H9 (cell line): Measurements from ENCODE around the gene SPX. TPM values are rescaled to one million over a fixed set of nuclear protein-coding genes. Genes with fewer than 3 reads are reported as not detected.

Experiments used
- DNase-seq: peaks from one replicate; pipeline ENCODE4 v3.0.0-alpha.2; 2017
- H2AFZ ChIP-seq: one replicate; pipeline ENCODE4 v1.6.1; 2013; ENCODE audit warnings: mild to moderate bottlenecking, low read length, control low read depth, moderate library complexity
- H2AK5ac ChIP-seq: 2 replicates; pipeline ENCODE4 v1.6.1; 2013; ENCODE audit warnings: low read length, control low read depth, mixed read lengths; ENCODE audit not compliant: insufficient read length
- H2BK120ac ChIP-seq: one replicate; pipeline ENCODE4 v1.6.1; 2013; ENCODE audit warnings: low read depth, mild to moderate bottlenecking, low read length, control low read depth, inconsistent platforms; ENCODE audit not compliant: poor library complexity, severe bottlenecking
- H2BK12ac ChIP-seq: 2 replicates; pipeline ENCODE4 v1.6.1; 2013; ENCODE audit warnings: low read length, control low read depth, mixed read lengths, low read depth; ENCODE audit not compliant: insufficient read length
- H2BK15ac ChIP-seq: 2 replicates; pipeline ENCODE4 v1.6.1; 2013; ENCODE audit warnings: low read depth, low read length, control low read depth
- H2BK20ac ChIP-seq: one replicate; pipeline ENCODE4 v1.6.1; 2013; ENCODE audit warnings: low read depth, mild to moderate bottlenecking, low read length, control low read depth, inconsistent platforms; ENCODE audit not compliant: poor library complexity, severe bottlenecking
- H2BK5ac ChIP-seq: 2 replicates; pipeline ENCODE4 v1.6.1; 2013; ENCODE audit warnings: low read length, control low read depth, mixed read lengths; ENCODE audit not compliant: insufficient read length
- H3K14ac ChIP-seq: 2 replicates; pipeline ENCODE4 v1.6.1; 2013; ENCODE audit warnings: low read length, control low read depth; ENCODE audit not compliant: insufficient read depth
- H3K18ac ChIP-seq: 2 replicates; pipeline ENCODE4 v1.6.1; 2013; ENCODE audit warnings: low read depth, mild to moderate bottlenecking, mixed read lengths, low read length, control low read depth; ENCODE audit not compliant: insufficient read length
- H3K23ac ChIP-seq: 2 replicates; pipeline ENCODE4 v1.6.1; 2013; ENCODE audit warnings: low read length, control low read depth, mixed read lengths, low read depth; ENCODE audit not compliant: insufficient read length
- H3K23me2 ChIP-seq: 2 replicates; pipeline ENCODE4 v1.6.1; 2013; ENCODE audit warnings: low read depth, mild to moderate bottlenecking, mixed read lengths, low read length, control low read depth; ENCODE audit not compliant: insufficient read length, poor library complexity, severe bottlenecking
- H3K27ac ChIP-seq: 2 replicates; pipeline ENCODE4 v1.5.1; 2013; ENCODE audit warnings: low read length, control low read depth, mixed read lengths, low read depth; ENCODE audit not compliant: insufficient read length
- H3K27me3 ChIP-seq: 2 replicates; pipeline ENCODE4 v1.6.1; 2013; ENCODE audit warnings: low read length, control low read depth, inconsistent platforms; ENCODE audit not compliant: insufficient read depth
- H3K4ac ChIP-seq: 2 replicates; pipeline ENCODE4 v1.6.1; 2013; ENCODE audit warnings: low read depth, mild to moderate bottlenecking, control low read depth, inconsistent platforms, low read length, moderate library complexity
- H3K4me1 ChIP-seq: 2 replicates; pipeline ENCODE4 v1.6.1; 2013; ENCODE audit warnings: low read length, control low read depth, inconsistent platforms; ENCODE audit not compliant: insufficient read depth
- H3K4me2 ChIP-seq: 2 replicates; pipeline ENCODE4 v1.6.1; 2013; ENCODE audit warnings: low read length, control low read depth, mixed read lengths; ENCODE audit not compliant: insufficient read length, insufficient read depth
- H3K56ac ChIP-seq: 2 replicates; pipeline ENCODE4 v1.6.1; 2013; ENCODE audit warnings: low read depth, mild to moderate bottlenecking, mixed read lengths, low read length, control low read depth; ENCODE audit not compliant: insufficient read length
- H3K79me1 ChIP-seq: 2 replicates; pipeline ENCODE4 v1.6.1; 2013; ENCODE audit warnings: low read depth, mild to moderate bottlenecking, moderate library complexity, low read length, control low read depth, inconsistent platforms; ENCODE audit not compliant: insufficient read depth, poor library complexity, severe bottlenecking
- H3K79me2 ChIP-seq: 2 replicates; pipeline ENCODE4 v1.6.1; 2013; ENCODE audit warnings: low read length, control low read depth, inconsistent platforms; ENCODE audit not compliant: insufficient read depth
- H3K9ac ChIP-seq: 2 replicates; pipeline ENCODE4 v1.6.1; 2013; ENCODE audit warnings: low read length, control low read depth, mixed read lengths; ENCODE audit not compliant: insufficient read length; ENCODE audit errors: extremely low read depth
- H3K9me3 ChIP-seq: one replicate; pipeline ENCODE4 v1.6.1; 2013; ENCODE audit warnings: low read depth, low read length, inconsistent platforms; ENCODE audit not compliant: control insufficient read depth
- H3T11ph ChIP-seq: one replicate; pipeline ENCODE4 v1.6.1; 2013; ENCODE audit warnings: mild to moderate bottlenecking, low read length, control low read depth, inconsistent platforms
- H4K20me1 ChIP-seq: one replicate; pipeline ENCODE4 v1.6.1; 2013; ENCODE audit not compliant: control insufficient read depth, insufficient read length, insufficient read depth
- H4K5ac ChIP-seq: 2 replicates; pipeline ENCODE4 v1.6.1; 2013; ENCODE audit warnings: low read depth, mild to moderate bottlenecking, mixed read lengths, low read length, control low read depth; ENCODE audit not compliant: insufficient read length
- H4K8ac ChIP-seq: replicated peaks from 2 replicates; pipeline ENCODE4 v1.6.1; 2013; ENCODE audit warnings: low read length, control low read depth, mixed read lengths, low read depth; ENCODE audit not compliant: insufficient read length
- H4K91ac ChIP-seq: 2 replicates; pipeline ENCODE4 v1.6.1; 2013; ENCODE audit warnings: low read depth, mild to moderate bottlenecking, moderate library complexity, mixed read lengths, low read length, control low read depth; ENCODE audit not compliant: insufficient read length
- H3K27ac Mint-ChIP-seq, 3 experiments: 2 replicates in 2 of 3; 3 replicates in 1 of 3; pipeline ENCODE4 v1.8.0; 2020 to 2021; ENCODE audit warnings: mixed read lengths in 3 of 3, mild to moderate bottlenecking in 1 of 3, moderate library complexity in 1 of 3
- H3K27me3 Mint-ChIP-seq: 2 replicates; pipeline ENCODE4 v1.8.0; 2021; ENCODE audit warnings: low read depth, mild to moderate bottlenecking, moderate library complexity, mixed read lengths
- H3K36me3 Mint-ChIP-seq, 3 experiments: 2 replicates in 2 of 3; 3 replicates in 1 of 3; pipeline ENCODE4 v1.8.0; 2020 to 2021; ENCODE audit warnings: low read depth in 3 of 3, mixed read lengths in 3 of 3; ENCODE audit not compliant: insufficient read depth in 1 of 3
- H3K4me1 Mint-ChIP-seq, 2 experiments: 2 replicates each; pipeline ENCODE4 v1.8.0; 2020; ENCODE audit warnings: mixed read lengths in 2 of 2
- H3K4me3 Mint-ChIP-seq, 2 experiments: 2 replicates in 1 of 2; 3 replicates in 1 of 2; pipeline ENCODE4 v1.8.0; 2020 to 2021; ENCODE audit warnings: mild to moderate bottlenecking in 2 of 2, mixed read lengths in 2 of 2, moderate library complexity in 1 of 2
- H3K9me3 Mint-ChIP-seq, 2 experiments: 2 replicates in 1 of 2; 3 replicates in 1 of 2; pipeline ENCODE4 v1.8.0; 2020; ENCODE audit warnings: mild to moderate bottlenecking in 2 of 2, mixed read lengths in 2 of 2, moderate library complexity in 1 of 2
- CTCF ChIP-seq: fragments of 200-600 bp; sonication (generic); conservative IDR thresholded peaks from 3 replicates; pipeline ENCODE4 v1.8.0; 2021; ENCODE audit warnings: antibody characterized with exemption, mild to moderate bottlenecking
- WGBS: extraction: QIAGEN DNeasy Blood & Tissue Kit; methylation state at CpG from one replicate; pipeline ENCODE4 v1.1.7; 2013; ENCODE audit warnings: missing lambda C conversion rate, low lambda C conversion rate, mixed read lengths; ENCODE audit not compliant: insufficient read length; ENCODE audit errors: extremely low coverage; 5-methylcytosine and 5-hydroxymethylcytosine counted together
- total RNA-seq: library from RNA; stranded (reverse); gene quantifications from 2 replicates; pipeline ENCODE4 v1.2.1, GENCODE V29; 2021

SPX gene
- total RNA-seq, 1 experiment from 2014 or later, result 0.35 TPM

- Histone ChIP-seq H3T11ph (no peak overlapping the region), H4K91ac (no peak overlapping the region), H3K18ac (no peak overlapping the region), H2BK5ac (no peak overlapping the region), H3K4me2 (no peak overlapping the region), H3K9ac (no peak overlapping the region), H3K4me1 (no peaks in the 10 kb centered on the region), H3K9me3 (no peaks in the 10 kb centered on the region), H4K8ac (no peak overlapping the region), H2BK12ac (no peak overlapping the region), H3K14ac (no peak overlapping the region), H3K27me3 (no peaks in the 10 kb centered on the region), H3K79me2 (no peaks in the 10 kb centered on the region), H2BK15ac (no peak overlapping the region), H2BK120ac (no peak overlapping the region), H3K23ac (no peak overlapping the region), H3K4ac (no peak overlapping the region), H2BK20ac (no peak overlapping the region), H3K23me2 (no peaks in the 10 kb centered on the region), H2AK5ac (no peak overlapping the region), H3K56ac (no peak overlapping the region), H2AFZ (no peak overlapping the region), H3K27ac (no peak overlapping the region), H4K5ac (no peak overlapping the region), H4K20me1 (no peaks in the 10 kb centered on the region), H3K79me1 (no peaks in the 10 kb centered on the region)
- no CpG with 5 or more reads among the region's 7 CpGs for WGBS
- Mint-ChIP-seq H3K4me3 (no peak overlapping the region), H3K27ac (no peak overlapping the region), H3K27me3 (no peaks in the 10 kb centered on the region), H3K36me3 (no peaks in the 10 kb centered on the region), H3K4me1 (no peaks in the 10 kb centered on the region), H3K9me3 (no peaks in the 10 kb centered on the region; a peak in 2 of 5 replicates)
- DNase-seq, result no peak
- no peak for TF ChIP-seq CTCF
Observed at GRCh38 chr12:21559855-21560569, 33.9 kb downstream of the SPX start.
